HG03354 (cell line): ENCODE data around the gene PDS5B.
"Not testable (repeated sequence)": the region's sequence is repeated elsewhere in the genome, so short reads cannot be mapped to it uniquely, and the experiment has no call there.

Experiments
- ATAC-seq: cut with Tn5 transposase; IDR thresholded peaks from one replicate; pipeline ENCODE4 v1.9.1; 2021; ENCODE audit warnings: mild to moderate bottlenecking; ENCODE audit not compliant: unreplicated experiment, poor library complexity, severe bottlenecking

Gene PDS5B

GRCh38 chr13:32586080-32586900, at the start of gene PDS5B:
Gene PDS5B (plus strand): TSS chr13:32586452. CDS start chr13:32648773, 62,321 bp downstream.
- peak; percentile 81 for ATAC-seq

GRCh38 chr13:32537580-32538142, 48.6 kb upstream of the PDS5B start:
- no peak for ATAC-seq

GRCh38 chr13:32538143-32538620, 48.1 kb upstream of the PDS5B start:
- peak; percentile 87 for ATAC-seq

GRCh38 chr13:32538621-32539246, 47.5 kb upstream of the PDS5B start, which contains the start of gene N4BP2L2:
Gene N4BP2L2 (minus strand): TSS chr13:32538795. CDS start chr13:32537027, 1,768 bp downstream.
- ATAC-seq = peak; percentile 98

GRCh38 chr13:32542221-32542620, 44.0 kb upstream of the PDS5B start:
- no peak for ATAC-seq

- ATAC-seq = no peak
These were observed 41.2 kb upstream of the PDS5B start for GRCh38 chr13:32545083-32545482.

- ATAC-seq = no peak
These were observed 37.4 kb upstream of the PDS5B start for GRCh38 chr13:32548837-32549236.

GRCh38 chr13:32549788-32550187, 36.5 kb upstream of the PDS5B start:
- ATAC-seq = no peak

- no peak for ATAC-seq
These were observed 32.5 kb upstream of the PDS5B start for GRCh38 chr13:32553720-32554119.

- no peak for ATAC-seq
These were observed 30.6 kb upstream of the PDS5B start for GRCh38 chr13:32555613-32556012.

GRCh38 chr13:32560842-32561241, 25.4 kb upstream of the PDS5B start:
- ATAC-seq = not testable (repeated sequence)

- not testable (repeated sequence) for ATAC-seq
These were observed 10.6 kb upstream of the PDS5B start for GRCh38 chr13:32575687-32576086.

GRCh38 chr13:32577032-32577431, 9.2 kb upstream of the PDS5B start:
- no peak for ATAC-seq

- no peak for ATAC-seq
These were observed 5.0 kb upstream of the PDS5B start for GRCh38 chr13:32581177-32581786.

GRCh38 chr13:32582281-32582680, 4.0 kb upstream of the PDS5B start:
- no peak for ATAC-seq

GRCh38 chr13:32582991-32583390, 3.3 kb upstream of the PDS5B start:
- no peak for ATAC-seq

GRCh38 chr13:32585550-32586079, 637 bp upstream of the PDS5B start:
- no peak for ATAC-seq

- peak; percentile 52 for ATAC-seq
These were observed 959 bp downstream of the PDS5B start for GRCh38 chr13:32587011-32587810.

GRCh38 chr13:32587811-32588170, 1.5 kb downstream of the PDS5B start:
- no peak for ATAC-seq
